ENCODE results near the gene MRPL49. TPM values are rescaled to one million over a fixed set of nuclear protein-coding genes. Genes with fewer than 3 reads are reported as not detected.
A peak's percentile ranks its signal among the peaks of the same experiment; 100 is the strongest.

MRPL49 gene
- total RNA-seq, 4 donors from 2014 or later = 76.2 to 113 (median 91.5) TPM

DNA sequence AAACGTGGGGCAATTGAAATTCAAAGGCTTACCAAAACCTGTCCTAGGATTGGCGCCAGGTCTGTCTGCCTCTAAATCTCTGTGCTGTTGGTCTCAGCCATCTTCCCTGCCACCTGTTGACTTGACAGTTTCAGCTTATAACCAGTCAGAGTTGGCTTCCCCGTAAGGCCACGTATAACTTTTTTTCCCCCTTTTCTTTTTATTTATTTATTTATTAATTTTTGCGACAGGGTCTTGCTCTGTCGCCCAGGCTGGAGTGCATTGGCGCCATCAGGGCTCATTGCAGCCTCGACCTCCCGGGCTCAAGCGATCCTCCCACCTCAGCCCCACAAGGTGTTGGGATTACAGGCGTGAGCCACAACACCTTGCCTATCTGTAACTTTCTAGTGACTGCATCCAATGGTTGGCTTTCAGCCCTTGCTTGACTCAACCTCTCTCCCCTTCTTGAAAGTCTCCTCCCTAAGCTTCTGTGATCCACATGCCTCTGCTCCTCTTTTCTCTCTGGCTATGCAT is 13.6 kb downstream of the MRPL49 start:
- intact Hi-C loops (cut with DNase I) = no loop called here
- Histone ChIP-seq H3K9me3 (no peaks in the 10 kb centered on the region), H3K36me3 (peaks cover 8 to 25% (median 24%) of the 10 kb centered on the region in 4 donors), H3K27me3 (no peaks in the 10 kb centered on the region), H3K27ac (replicated peaks in 1 of 4) (peak overlapping the region; percentile 94 to 98 (median 98)), H3K4me3 (peak overlapping the region; percentile 84 to 96 (median 94)), H3K4me1 (peaks cover 26 to 39% (median 32%) of the 10 kb centered on the region in 4 donors)
- WGBS = 50% methylated on average over 11 of the region's 11 CpGs
- TF ChIP-seq EP300 (IDR thresholded peaks at IDR 0.05) = no peak
- no peak for TF ChIP-seq CTCF (IDR thresholded peaks at IDR 0.05)
- no peak for TF ChIP-seq POLR2AphosphoS5 (IDR thresholded peaks at IDR 0.05)
- no peak for TF ChIP-seq POLR2A (IDR thresholded peaks at IDR 0.05; ENCODE audit: low read depth)
- DNase-seq (ENCODE audit: extremely low spot score) = no peak

- WGBS = 91% methylated on average over 15 of the region's 15 CpGs
- Histone ChIP-seq H3K36me3 (peaks cover 0 to 16% (median 15%) of the 10 kb centered on the region in 4 donors), H3K27ac (replicated peaks in 1 of 4) (no peak overlapping the region), H3K4me3 (no peak overlapping the region), H3K27me3 (no peaks in the 10 kb centered on the region), H3K9me3 (no peaks in the 10 kb centered on the region), H3K4me1 (peaks cover 26 to 39% (median 32%) of the 10 kb centered on the region in 4 donors)
- TF ChIP-seq POLR2AphosphoS5 (IDR thresholded peaks at IDR 0.05) (no peak), CTCF (IDR thresholded peaks at IDR 0.05) (no peak), EP300 (IDR thresholded peaks at IDR 0.05) (no peak), POLR2A (IDR thresholded peaks at IDR 0.05; ENCODE audit: low read depth) (no peak)
- intact Hi-C loops (cut with DNase I) = no loop called here
- DNase-seq (ENCODE audit: extremely low spot score) = no peak
Observed at GRCh38 chr11:65136515-65137096, 14.5 kb downstream of the MRPL49 start.

DNA sequence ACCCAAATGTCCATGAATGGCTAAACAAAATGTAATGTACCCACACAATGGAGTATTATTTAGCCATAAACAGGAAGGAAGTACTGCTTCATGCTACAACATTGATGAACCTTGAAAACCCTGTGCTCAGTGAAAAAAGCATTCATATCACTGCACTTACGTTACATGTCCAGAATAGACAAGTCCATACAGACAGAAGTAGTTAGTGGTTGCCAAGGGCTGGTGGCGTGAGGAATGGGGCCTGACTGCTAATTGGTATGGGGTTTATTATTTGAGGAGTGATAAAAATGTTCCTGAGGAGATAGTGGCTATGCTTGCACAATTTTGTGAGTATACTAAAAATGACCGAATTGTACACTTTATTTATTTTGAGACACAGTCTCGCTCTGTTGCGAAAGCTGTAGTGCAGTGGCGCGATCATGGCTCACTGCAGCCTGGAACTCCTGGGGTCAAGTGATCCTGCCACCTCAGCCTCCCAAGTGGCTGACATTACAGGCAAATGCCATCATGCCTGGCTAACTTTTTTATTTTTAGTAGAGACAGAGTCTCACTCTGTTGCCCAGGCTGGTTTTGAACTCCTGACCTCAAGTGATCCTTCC is 19.9 kb downstream of the MRPL49 start:
- Histone ChIP-seq H3K4me1 (no peaks in the 10 kb centered on the region), H3K4me3 (no peak overlapping the region), H3K36me3 (no peaks in the 10 kb centered on the region), H3K27ac (replicated peaks in 1 of 4) (no peak overlapping the region), H3K27me3 (no peaks in the 10 kb centered on the region), H3K9me3 (no peaks in the 10 kb centered on the region)
- intact Hi-C loops (cut with DNase I) = no loop called here
- TF ChIP-seq POLR2AphosphoS5 (IDR thresholded peaks at IDR 0.05) (no peak), CTCF (IDR thresholded peaks at IDR 0.05) (no peak), EP300 (IDR thresholded peaks at IDR 0.05) (no peak), POLR2A (IDR thresholded peaks at IDR 0.05; ENCODE audit: low read depth) (no peak)
- no peak for DNase-seq (ENCODE audit: extremely low spot score)
- 83% methylated on average over 7 of the region's 7 CpGs for WGBS

- H3K27ac ChIP-seq (replicated peaks in 1 of 4) = no peak overlapping the region
- H3K4me1 ChIP-seq = peaks cover 4 to 13% (median 10%) of the 10 kb centered on the region in 4 donors
- no peak for TF ChIP-seq EP300 (IDR thresholded peaks at IDR 0.05)
- no peak for TF ChIP-seq POLR2A (IDR thresholded peaks at IDR 0.05; ENCODE audit: low read depth)
- no peak for TF ChIP-seq CTCF (IDR thresholded peaks at IDR 0.05)
- no peak for TF ChIP-seq POLR2AphosphoS5 (IDR thresholded peaks at IDR 0.05)
- no peaks in the 10 kb centered on the region for H3K27me3 ChIP-seq
- H3K9me3 ChIP-seq = no peaks in the 10 kb centered on the region
- no peaks in the 10 kb centered on the region for H3K36me3 ChIP-seq
- no peak for DNase-seq (ENCODE audit: extremely low spot score)
- intact Hi-C loops (cut with DNase I) = no loop called here
- WGBS = 82% methylated on average over 2 of the region's 2 CpGs
- no peak overlapping the region for H3K4me3 ChIP-seq
Observed at GRCh38 chr11:65147352-65148075, 25.4 kb downstream of the MRPL49 start.
